WTC11 (cell line): ENCODE data around the gene DRAXIN. TPM values are rescaled to one million over a fixed set of nuclear protein-coding genes. Genes with fewer than 3 reads are reported as not detected.

ENCODE experiments used
- AFF4 ChIP-seq: sonication (generic); formaldehyde crosslinking; IDR thresholded peaks from 2 replicates; pipeline ENCODE4 v1.8.1; 2023; ENCODE audit warnings: mild to moderate bottlenecking, missing genetic modification reagents, borderline replicate concordance
- ATF1 ChIP-seq: sonication (generic); formaldehyde crosslinking; IDR thresholded peaks from 2 replicates; pipeline ENCODE4 v1.8.1; 2023; ENCODE audit warnings: mild to moderate bottlenecking, moderate library complexity, missing genetic modification reagents
- CREB1 ChIP-seq: sonication (generic); formaldehyde crosslinking; IDR thresholded peaks from 2 replicates; pipeline ENCODE4 v1.8.0; 2023; ENCODE audit warnings: mild to moderate bottlenecking, missing genetic modification reagents
- IRF1 ChIP-seq: sonication (generic); formaldehyde crosslinking; IDR thresholded peaks from 2 replicates; pipeline ENCODE4 v1.8.0; 2023; ENCODE audit warnings: missing genetic modification reagents
- NFATC4 ChIP-seq: fragments of 250-450 bp; sonication (Bioruptor Pico); IDR thresholded peaks from 2 replicates; pipeline ENCODE4 v1.9.0; 2021; ENCODE audit warnings: mild to moderate bottlenecking
- NR3C1 ChIP-seq: sonication (generic); formaldehyde crosslinking; conservative IDR thresholded peaks from 2 replicates; pipeline ENCODE4 v1.8.1; 2023; ENCODE audit warnings: low read depth, mild to moderate bottlenecking, missing genetic modification reagents
- SP1 ChIP-seq: sonication (generic); formaldehyde crosslinking; conservative IDR thresholded peaks from 2 replicates; pipeline ENCODE4 v1.8.1; 2022; ENCODE audit warnings: missing genetic modification reagents
- TEAD4 ChIP-seq: sonication (generic); formaldehyde crosslinking; IDR thresholded peaks from 2 replicates; pipeline ENCODE4 v1.8.0; 2022; ENCODE audit warnings: mild to moderate bottlenecking, missing genetic modification reagents
- USF1 ChIP-seq: sonication (generic); formaldehyde crosslinking; IDR thresholded peaks from 2 replicates; pipeline ENCODE4 v1.8.0; 2022; ENCODE audit warnings: mild to moderate bottlenecking, missing genetic modification reagents
- ZMAT4 ChIP-seq: fragments of 250-450 bp; sonication (Bioruptor Pico); IDR thresholded peaks from 2 replicates; pipeline ENCODE4 v1.9.0; 2021; ENCODE audit warnings: mild to moderate bottlenecking
- ZNF219 ChIP-seq: sonication (generic); formaldehyde crosslinking; IDR thresholded peaks from 2 replicates; pipeline ENCODE4 v1.8.0; 2023; ENCODE audit warnings: missing genetic modification reagents, mild to moderate bottlenecking, borderline replicate concordance
- ZNF317 ChIP-seq: sonication (generic); formaldehyde crosslinking; IDR thresholded peaks from 2 replicates; pipeline ENCODE4 v1.8.1; 2023; ENCODE audit warnings: low read depth, mild to moderate bottlenecking, moderate library complexity, missing genetic modification reagents, borderline replicate concordance
- ZNF532 ChIP-seq: fragments of 250-450 bp; sonication (Bioruptor Pico); IDR thresholded peaks from 2 replicates; pipeline ENCODE4 v1.9.0; 2021; ENCODE audit warnings: mild to moderate bottlenecking, borderline replicate concordance
- total RNA-seq: library from RNA; stranded (reverse); gene quantifications from 3 replicates; pipeline ENCODE4 v1.2.3, GENCODE V29; 2021
- TF ChIP-seq, protein P1 (sequence below): fragments of 200-600 bp; IDR thresholded peaks from 2 replicates; pipeline ENCODE4 v1.8.0; 2022; ENCODE audit warnings: antibody characterized with exemption
- TF ChIP-seq, protein P2 (sequence below): sonication (generic); formaldehyde crosslinking; IDR thresholded peaks from 2 replicates; pipeline ENCODE4 v1.8.1; 2022; ENCODE audit warnings: low read depth, missing genetic modification reagents, borderline replicate concordance
- TF ChIP-seq, protein P3 (sequence below): sonication (generic); formaldehyde crosslinking; IDR thresholded peaks from 2 replicates; pipeline ENCODE4 v1.8.0; 2022; ENCODE audit warnings: mild to moderate bottlenecking, missing genetic modification reagents
- TF ChIP-seq, protein P4 (sequence below): sonication (generic); formaldehyde crosslinking; IDR thresholded peaks from 2 replicates; pipeline ENCODE4 v1.8.0; 2022; ENCODE audit warnings: missing genetic modification reagents

The DRAXIN gene
- total RNA-seq, 1 experiment from 2014 or later: 12.0 TPM

DNA sequence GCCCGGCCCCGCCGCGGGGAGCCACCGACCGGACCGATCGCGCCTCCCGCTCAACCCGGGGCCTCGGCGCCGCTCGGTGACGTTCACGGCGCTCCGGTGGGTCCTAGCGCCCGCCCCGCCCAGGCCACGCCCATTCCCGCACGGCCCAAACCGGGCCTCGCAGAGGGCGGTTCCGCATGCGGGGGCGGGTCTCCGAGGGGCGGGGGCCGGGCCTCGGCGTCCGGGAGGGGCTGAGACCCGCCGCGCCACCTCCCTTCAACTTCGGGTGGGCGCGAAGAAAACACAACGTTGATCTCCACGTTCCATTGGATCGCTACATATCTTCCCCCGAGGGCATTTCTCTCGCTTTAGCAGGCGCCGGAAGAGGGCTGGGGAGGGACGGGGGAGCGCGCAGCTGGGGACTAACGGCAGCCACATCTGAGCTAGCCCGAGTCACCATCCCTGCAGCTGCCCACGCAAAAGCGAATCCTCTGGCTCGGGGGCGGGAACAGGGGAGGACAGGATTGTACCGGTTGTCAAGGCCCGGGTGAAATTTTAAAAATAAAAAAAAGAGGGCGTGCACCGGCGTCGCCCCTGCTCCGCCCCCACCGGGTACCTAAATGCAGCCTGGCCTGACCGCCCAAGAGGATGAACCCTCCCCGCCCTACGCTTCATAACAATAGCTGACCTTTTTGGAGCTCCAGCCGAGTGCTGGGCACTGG lies 10.3 kb upstream of the DRAXIN start, which contains the start of gene MAD2L2 (continued):
- TF ChIP-seq AFF4 (CRISPR knock-in tag) (no peak), TEAD4 (CRISPR knock-in tag) (no peak), ZNF317 (CRISPR knock-in tag) (no peak), IRF1 (CRISPR knock-in tag) (no peak), CREB1 (peak; percentile 60; the same call in 1 of the 2 replicates), USF1 (CRISPR knock-in tag) (no peak), ZNF532 (CRISPR knock-in tag) (no peak), ZMAT4 (CRISPR knock-in tag) (no peak), NR3C1 (no peak), SP1 (CRISPR knock-in tag) (peak; percentile 100), NFATC4 (CRISPR knock-in tag) (no peak), ATF1 (CRISPR knock-in tag) (no peak), ZNF219 (CRISPR knock-in tag) (no peak)
- TF ChIP-seq, protein P1, sequence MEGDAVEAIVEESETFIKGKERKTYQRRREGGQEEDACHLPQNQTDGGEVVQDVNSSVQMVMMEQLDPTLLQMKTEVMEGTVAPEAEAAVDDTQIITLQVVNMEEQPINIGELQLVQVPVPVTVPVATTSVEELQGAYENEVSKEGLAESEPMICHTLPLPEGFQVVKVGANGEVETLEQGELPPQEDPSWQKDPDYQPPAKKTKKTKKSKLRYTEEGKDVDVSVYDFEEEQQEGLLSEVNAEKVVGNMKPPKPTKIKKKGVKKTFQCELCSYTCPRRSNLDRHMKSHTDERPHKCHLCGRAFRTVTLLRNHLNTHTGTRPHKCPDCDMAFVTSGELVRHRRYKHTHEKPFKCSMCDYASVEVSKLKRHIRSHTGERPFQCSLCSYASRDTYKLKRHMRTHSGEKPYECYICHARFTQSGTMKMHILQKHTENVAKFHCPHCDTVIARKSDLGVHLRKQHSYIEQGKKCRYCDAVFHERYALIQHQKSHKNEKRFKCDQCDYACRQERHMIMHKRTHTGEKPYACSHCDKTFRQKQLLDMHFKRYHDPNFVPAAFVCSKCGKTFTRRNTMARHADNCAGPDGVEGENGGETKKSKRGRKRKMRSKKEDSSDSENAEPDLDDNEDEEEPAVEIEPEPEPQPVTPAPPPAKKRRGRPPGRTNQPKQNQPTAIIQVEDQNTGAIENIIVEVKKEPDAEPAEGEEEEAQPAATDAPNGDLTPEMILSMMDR: no peak
- TF ChIP-seq, protein P2, sequence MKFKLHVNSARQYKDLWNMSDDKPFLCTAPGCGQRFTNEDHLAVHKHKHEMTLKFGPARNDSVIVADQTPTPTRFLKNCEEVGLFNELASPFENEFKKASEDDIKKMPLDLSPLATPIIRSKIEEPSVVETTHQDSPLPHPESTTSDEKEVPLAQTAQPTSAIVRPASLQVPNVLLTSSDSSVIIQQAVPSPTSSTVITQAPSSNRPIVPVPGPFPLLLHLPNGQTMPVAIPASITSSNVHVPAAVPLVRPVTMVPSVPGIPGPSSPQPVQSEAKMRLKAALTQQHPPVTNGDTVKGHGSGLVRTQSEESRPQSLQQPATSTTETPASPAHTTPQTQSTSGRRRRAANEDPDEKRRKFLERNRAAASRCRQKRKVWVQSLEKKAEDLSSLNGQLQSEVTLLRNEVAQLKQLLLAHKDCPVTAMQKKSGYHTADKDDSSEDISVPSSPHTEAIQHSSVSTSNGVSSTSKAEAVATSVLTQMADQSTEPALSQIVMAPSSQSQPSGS (CRISPR knock-in tag): 0 out of 2 replicates have a peak, but pooled peaks have one; percentile 1
- TF ChIP-seq, protein P3, sequence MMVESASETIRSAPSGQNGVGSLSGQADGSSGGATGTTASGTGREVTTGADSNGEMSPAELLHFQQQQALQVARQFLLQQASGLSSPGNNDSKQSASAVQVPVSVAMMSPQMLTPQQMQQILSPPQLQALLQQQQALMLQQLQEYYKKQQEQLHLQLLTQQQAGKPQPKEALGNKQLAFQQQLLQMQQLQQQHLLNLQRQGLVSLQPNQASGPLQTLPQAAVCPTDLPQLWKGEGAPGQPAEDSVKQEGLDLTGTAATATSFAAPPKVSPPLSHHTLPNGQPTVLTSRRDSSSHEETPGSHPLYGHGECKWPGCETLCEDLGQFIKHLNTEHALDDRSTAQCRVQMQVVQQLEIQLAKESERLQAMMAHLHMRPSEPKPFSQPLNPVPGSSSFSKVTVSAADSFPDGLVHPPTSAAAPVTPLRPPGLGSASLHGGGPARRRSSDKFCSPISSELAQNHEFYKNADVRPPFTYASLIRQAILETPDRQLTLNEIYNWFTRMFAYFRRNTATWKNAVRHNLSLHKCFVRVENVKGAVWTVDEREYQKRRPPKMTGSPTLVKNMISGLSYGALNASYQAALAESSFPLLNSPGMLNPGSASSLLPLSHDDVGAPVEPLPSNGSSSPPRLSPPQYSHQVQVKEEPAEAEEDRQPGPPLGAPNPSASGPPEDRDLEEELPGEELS (CRISPR knock-in tag): no peak
- TF ChIP-seq, protein P4, sequence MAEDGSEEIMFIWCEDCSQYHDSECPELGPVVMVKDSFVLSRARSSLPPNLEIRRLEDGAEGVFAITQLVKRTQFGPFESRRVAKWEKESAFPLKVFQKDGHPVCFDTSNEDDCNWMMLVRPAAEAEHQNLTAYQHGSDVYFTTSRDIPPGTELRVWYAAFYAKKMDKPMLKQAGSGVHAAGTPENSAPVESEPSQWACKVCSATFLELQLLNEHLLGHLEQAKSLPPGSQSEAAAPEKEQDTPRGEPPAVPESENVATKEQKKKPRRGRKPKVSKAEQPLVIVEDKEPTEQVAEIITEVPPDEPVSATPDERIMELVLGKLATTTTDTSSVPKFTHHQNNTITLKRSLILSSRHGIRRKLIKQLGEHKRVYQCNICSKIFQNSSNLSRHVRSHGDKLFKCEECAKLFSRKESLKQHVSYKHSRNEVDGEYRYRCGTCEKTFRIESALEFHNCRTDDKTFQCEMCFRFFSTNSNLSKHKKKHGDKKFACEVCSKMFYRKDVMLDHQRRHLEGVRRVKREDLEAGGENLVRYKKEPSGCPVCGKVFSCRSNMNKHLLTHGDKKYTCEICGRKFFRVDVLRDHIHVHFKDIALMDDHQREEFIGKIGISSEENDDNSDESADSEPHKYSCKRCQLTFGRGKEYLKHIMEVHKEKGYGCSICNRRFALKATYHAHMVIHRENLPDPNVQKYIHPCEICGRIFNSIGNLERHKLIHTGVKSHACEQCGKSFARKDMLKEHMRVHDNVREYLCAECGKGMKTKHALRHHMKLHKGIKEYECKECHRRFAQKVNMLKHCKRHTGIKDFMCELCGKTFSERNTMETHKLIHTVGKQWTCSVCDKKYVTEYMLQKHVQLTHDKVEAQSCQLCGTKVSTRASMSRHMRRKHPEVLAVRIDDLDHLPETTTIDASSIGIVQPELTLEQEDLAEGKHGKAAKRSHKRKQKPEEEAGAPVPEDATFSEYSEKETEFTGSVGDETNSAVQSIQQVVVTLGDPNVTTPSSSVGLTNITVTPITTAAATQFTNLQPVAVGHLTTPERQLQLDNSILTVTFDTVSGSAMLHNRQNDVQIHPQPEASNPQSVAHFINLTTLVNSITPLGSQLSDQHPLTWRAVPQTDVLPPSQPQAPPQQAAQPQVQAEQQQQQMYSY (CRISPR knock-in tag): no peak
